Nephron progenitor cell (in vitro differentiated cells): ENCODE results near the gene MAPK1.

ENCODE experiments used
- DNase-seq: peaks from one replicate; pipeline ENCODE4 v3.0.0; 2021
- H3K27ac Mint-ChIP-seq: 2 replicates; pipeline ENCODE4 v1.8.0; 2021; ENCODE audit warnings: mild to moderate bottlenecking, moderate library complexity, mixed read lengths
- H3K27me3 Mint-ChIP-seq: 2 replicates; pipeline ENCODE4 v1.8.0; 2021; ENCODE audit warnings: mild to moderate bottlenecking, low read depth, mixed read lengths; ENCODE audit not compliant: poor library complexity
- H3K36me3 Mint-ChIP-seq: 2 replicates; pipeline ENCODE4 v1.8.0; 2021; ENCODE audit warnings: low read depth, mixed read lengths
- H3K4me1 Mint-ChIP-seq: 2 replicates; pipeline ENCODE4 v1.8.0; 2021; ENCODE audit warnings: mixed read lengths
- H3K4me3 Mint-ChIP-seq: 2 replicates; pipeline ENCODE4 v1.8.0; 2021; ENCODE audit warnings: mild to moderate bottlenecking, moderate library complexity, mixed read lengths
- H3K9me3 Mint-ChIP-seq: 2 replicates; pipeline ENCODE4 v1.8.0; 2021; ENCODE audit warnings: mild to moderate bottlenecking, moderate library complexity, mixed read lengths
- CTCF ChIP-seq: fragments of 200-600 bp; sonication (generic); IDR thresholded peaks from 2 replicates; pipeline ENCODE4 v1.5.0; 2021; ENCODE audit warnings: antibody characterized with exemption

Gene MAPK1

GRCh38 chr22:21834869-21835268 is 32.6 kb downstream of the MAPK1 start:
- no peak for TF ChIP-seq CTCF
- peaks cover 2% of the 10 kb centered on the region for H3K9me3 Mint-ChIP-seq
- no peaks in the 10 kb centered on the region for H3K27me3 Mint-ChIP-seq
- no peak overlapping the region for H3K4me3 Mint-ChIP-seq
- peak overlapping the region; percentile 76 for H3K27ac Mint-ChIP-seq
- no peak for DNase-seq
- H3K4me1 Mint-ChIP-seq = peaks cover 57% of the 10 kb centered on the region
- peaks cover 7% of the 10 kb centered on the region for H3K36me3 Mint-ChIP-seq

- no peak for DNase-seq
- TF ChIP-seq CTCF = no peak
- no peaks in the 10 kb centered on the region for H3K9me3 Mint-ChIP-seq
- peak overlapping the region; percentile 73 for H3K27ac Mint-ChIP-seq
- H3K4me3 Mint-ChIP-seq = no peak overlapping the region
- peaks cover 54% of the 10 kb centered on the region for H3K4me1 Mint-ChIP-seq
- H3K27me3 Mint-ChIP-seq = no peaks in the 10 kb centered on the region
- peaks cover 12% of the 10 kb centered on the region for H3K36me3 Mint-ChIP-seq
Observed at GRCh38 chr22:21832291-21833290, 34.9 kb downstream of the MAPK1 start.

- Mint-ChIP-seq H3K36me3 (peaks cover 16% of the 10 kb centered on the region), H3K27ac (no peak overlapping the region), H3K9me3 (no peaks in the 10 kb centered on the region), H3K4me3 (no peak overlapping the region), H3K4me1 (peaks cover 25% of the 10 kb centered on the region), H3K27me3 (no peaks in the 10 kb centered on the region)
- no peak for DNase-seq
- TF ChIP-seq CTCF = no peak
Observed at GRCh38 chr22:21829523-21829922, 37.9 kb downstream of the MAPK1 start.

- Mint-ChIP-seq H3K4me3 (no peak overlapping the region), H3K36me3 (peaks cover 16% of the 10 kb centered on the region), H3K27ac (peak overlapping the region; percentile 1)
Observed at GRCh38 chr22:21828268-21828638, 39.2 kb downstream of the MAPK1 start.

GRCh38 chr22:21827628-21828267 is 39.7 kb downstream of the MAPK1 start:
- Mint-ChIP-seq H3K4me1 (peaks cover 17% of the 10 kb centered on the region), H3K27ac (peak overlapping the region; percentile 1)

More at GRCh38 chr22:21828268-21828638, 39.2 kb downstream of the MAPK1 start:
- peaks cover 22% of the 10 kb centered on the region for H3K4me1 Mint-ChIP-seq
- no peak for DNase-seq
- TF ChIP-seq CTCF = no peak
- no peaks in the 10 kb centered on the region for H3K27me3 Mint-ChIP-seq
- no peaks in the 10 kb centered on the region for H3K9me3 Mint-ChIP-seq

More at GRCh38 chr22:21827628-21828267, 39.7 kb downstream of the MAPK1 start:
- TF ChIP-seq CTCF = no peak
- Mint-ChIP-seq H3K4me3 (no peak overlapping the region), H3K9me3 (no peaks in the 10 kb centered on the region), H3K36me3 (peaks cover 16% of the 10 kb centered on the region), H3K27me3 (no peaks in the 10 kb centered on the region)
- DNase-seq = no peak
